IPS-NIHi7 (cell line): Measurements from ENCODE around the gene HTRA1.
A peak's percentile ranks its signal among the peaks of the same experiment; 100 is the strongest.

Source experiments
- DNase-seq: peaks from one replicate; pipeline ENCODE4 v3.0.0; 2012; ENCODE audit warnings: mixed read lengths; ENCODE audit errors: extremely low spot score

The HTRA1 gene

GRCh38 chr10:122474131-122474818 is 12.9 kb downstream of the HTRA1 start:
- DNase-seq: no peak

GRCh38 chr10:122475100-122475499 is 13.7 kb downstream of the HTRA1 start:
- DNase-seq: no peak

GRCh38 chr10:122475591-122476332 is 14.4 kb downstream of the HTRA1 start:
- DNase-seq: peak; percentile 44

- no peak for DNase-seq
Observed at GRCh38 chr10:122476333-122476695, 15.0 kb downstream of the HTRA1 start.

- no peak for DNase-seq
Observed at GRCh38 chr10:122477436-122477835, 16.1 kb downstream of the HTRA1 start.

- no peak for DNase-seq
Observed at GRCh38 chr10:122478971-122479370, 17.6 kb downstream of the HTRA1 start.

GRCh38 chr10:122480146-122480833 is 18.9 kb downstream of the HTRA1 start:
- DNase-seq: no peak

GRCh38 chr10:122481296-122482056 is 20.1 kb downstream of the HTRA1 start:
- DNase-seq: no peak

GRCh38 chr10:122484276-122485060 is 23.1 kb downstream of the HTRA1 start:
- no peak for DNase-seq

- no peak for DNase-seq
Observed at GRCh38 chr10:122485670-122486069, 24.3 kb downstream of the HTRA1 start.

- no peak for DNase-seq
Observed at GRCh38 chr10:122486406-122487080, 25.2 kb downstream of the HTRA1 start.

GRCh38 chr10:122487174-122487765 is 25.9 kb downstream of the HTRA1 start:
- DNase-seq: no peak

- DNase-seq: no peak
Observed at GRCh38 chr10:122490268-122490667, 28.9 kb downstream of the HTRA1 start.

- DNase-seq: no peak
Observed at GRCh38 chr10:122490786-122491680, 29.7 kb downstream of the HTRA1 start.

GRCh38 chr10:122492006-122492405 is 30.7 kb downstream of the HTRA1 start:
- DNase-seq: no peak

- DNase-seq: no peak
Observed at GRCh38 chr10:122492999-122493481, 31.7 kb downstream of the HTRA1 start.

GRCh38 chr10:122493761-122494160 is 32.4 kb downstream of the HTRA1 start:
- no peak for DNase-seq

- DNase-seq: no peak
Observed at GRCh38 chr10:122494173-122494820, 32.9 kb downstream of the HTRA1 start.

GRCh38 chr10:122494833-122495232 is 33.5 kb downstream of the HTRA1 start:
- no peak for DNase-seq
